Measurements from ENCODE around the gene KDELR1.
"Not testable (repeated sequence)": the region's sequence is repeated elsewhere in the genome, so short reads cannot be mapped to it uniquely, and the experiment has no call there.

The KDELR1 gene

GRCh38 chr19:48372904-48373303 lies 18.4 kb downstream of the KDELR1 start:
- in situ Hi-C loops (cut with MboI; ENCODE audit: low sequenced_read_pairs, unreplicated experiment): no loop called here
- TF ChIP-seq CTCF (IDR thresholded peaks at IDR 0.05; ENCODE audit: borderline replicate concordance, control extremely low read depth, extremely low read depth, insufficient read depth, missing control alignments): no peak
- DNase-seq (ENCODE audit: low spot score): no peak

GRCh38 chr19:48371771-48372170 lies 19.6 kb downstream of the KDELR1 start:
- in situ Hi-C loops (cut with MboI; ENCODE audit: low sequenced_read_pairs, unreplicated experiment); DNase-seq (ENCODE audit: low spot score): not testable (repeated sequence)

GRCh38 chr19:48371367-48371766 lies 20.0 kb downstream of the KDELR1 start:
- in situ Hi-C loops (cut with MboI; ENCODE audit: low sequenced_read_pairs, unreplicated experiment): no loop called here
- TF ChIP-seq CTCF (IDR thresholded peaks at IDR 0.05; ENCODE audit: borderline replicate concordance, control extremely low read depth, extremely low read depth, insufficient read depth, missing control alignments): no peak
- DNase-seq (ENCODE audit: low spot score): no peak

GRCh38 chr19:48370955-48371354 lies 20.4 kb downstream of the KDELR1 start:
- in situ Hi-C loops (cut with MboI; ENCODE audit: low sequenced_read_pairs, unreplicated experiment): no loop called here
- TF ChIP-seq CTCF (IDR thresholded peaks at IDR 0.05; ENCODE audit: borderline replicate concordance, control extremely low read depth, extremely low read depth, insufficient read depth, missing control alignments): no peak
- DNase-seq (ENCODE audit: low spot score): no peak

- TF ChIP-seq CTCF (IDR thresholded peaks at IDR 0.05; ENCODE audit: borderline replicate concordance, control extremely low read depth, extremely low read depth, insufficient read depth, missing control alignments): no peak
- in situ Hi-C loops (cut with MboI; ENCODE audit: low sequenced_read_pairs, unreplicated experiment): no loop called here
- no peak for DNase-seq (ENCODE audit: low spot score)
Observed at GRCh38 chr19:48368936-48369335, 22.4 kb downstream of the KDELR1 start.

GRCh38 chr19:48367855-48368254 lies 23.5 kb downstream of the KDELR1 start:
- no peak for DNase-seq (ENCODE audit: low spot score)
- no peak for TF ChIP-seq CTCF (IDR thresholded peaks at IDR 0.05; ENCODE audit: borderline replicate concordance, control extremely low read depth, extremely low read depth, insufficient read depth, missing control alignments)
- in situ Hi-C loops (cut with MboI; ENCODE audit: low sequenced_read_pairs, unreplicated experiment): no loop called here

GRCh38 chr19:48365602-48366001 lies 25.7 kb downstream of the KDELR1 start:
- no peak for DNase-seq (ENCODE audit: low spot score)
- in situ Hi-C loops (cut with MboI; ENCODE audit: low sequenced_read_pairs, unreplicated experiment): no loop called here
- TF ChIP-seq CTCF (IDR thresholded peaks at IDR 0.05; ENCODE audit: borderline replicate concordance, control extremely low read depth, extremely low read depth, insufficient read depth, missing control alignments): no peak

Data from GM13976 (cell line).